Measurements from ENCODE around the gene TEX14. TPM values are rescaled to one million over a fixed set of nuclear protein-coding genes. Genes with fewer than 3 reads are reported as not detected.

Gene TEX14
- total RNA-seq, 1 experiment from 2014 or later: 0.89 TPM

DNA sequence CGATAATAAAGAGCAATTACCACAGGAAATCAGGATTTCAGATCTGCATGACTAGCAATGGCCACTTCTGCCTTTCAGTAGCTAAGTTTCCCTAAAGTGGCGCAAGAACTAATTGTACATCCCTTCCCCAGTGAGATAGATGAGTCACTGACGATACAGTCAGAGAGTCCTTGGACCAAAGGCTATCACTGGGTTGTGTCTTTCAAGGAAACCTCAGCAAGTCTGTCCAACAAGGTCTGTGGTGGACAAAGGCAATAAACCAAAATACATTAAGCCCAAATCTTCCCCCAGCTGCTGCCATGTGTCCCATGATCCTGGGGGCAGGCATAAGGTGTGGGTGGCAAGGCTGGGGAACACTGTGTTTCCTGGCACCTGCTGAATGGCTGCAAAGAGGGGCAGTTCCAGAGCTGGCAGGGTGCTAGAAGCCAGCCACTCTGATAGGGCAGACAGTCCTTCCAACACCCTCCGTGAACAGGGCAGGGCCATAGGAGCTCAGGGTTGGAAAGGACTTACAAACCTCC, 156.9 kb downstream of the TEX14 start:
- Histone ChIP-seq H3K4me3 (replicated peaks in 1 of 2; ENCODE audit: low read depth in 1 of 2, low read length in 2 of 2) (peak overlapping the region in 1 of 2 experiments; percentile 17; a peak in 1 of 4 replicates), H2AFZ (ENCODE audit: low read depth, low read length, poor library complexity, severe bottlenecking) (peak overlapping the region; percentile 49), H3K4me2 (ENCODE audit: low read length) (peak overlapping the region; percentile 61), H3K9me3 (ENCODE audit: control insufficient read depth in 1 of 2, insufficient read depth in 1 of 2, low read depth in 1 of 2, low read length in 2 of 2) (no peaks in the 10 kb centered on the region), H3K36me3 (ENCODE audit: control insufficient read depth in 1 of 2, insufficient read depth in 2 of 2, low read length in 2 of 2) (no peaks in the 10 kb centered on the region), H3K4me1 (ENCODE audit: control insufficient read depth in 1 of 2, insufficient read depth in 2 of 2, low read length in 2 of 2) (peaks cover 25 to 57% of the 10 kb centered on the region in 2 experiments), H3K27ac (ENCODE audit: low read depth, low read length) (no peak overlapping the region), H3K79me2 (ENCODE audit: insufficient read depth, low read length) (no peaks in the 10 kb centered on the region), H3K9ac (ENCODE audit: low read length) (0 out of 2 replicates have a peak overlapping the region, but pooled peaks have one; percentile 1), H4K20me1 (ENCODE audit: insufficient read depth) (no peaks in the 10 kb centered on the region), H3K27me3 (ENCODE audit: insufficient read depth, low read length) (no peaks in the 10 kb centered on the region; the same call in 1 of the 2 replicates), H3K9me2 (ENCODE audit: insufficient read depth) (no peaks in the 10 kb centered on the region)
- CTCF ChIA-PET: interaction anchor here (0.6 to 2.5 kb wide), 5 partner anchors 9 to 94 kb away, joined by 3 to 7 read pairs (median 3); no protein-coding TSS in a partner anchor
- intact Hi-C loops (cut with micrococcal nuclease): no loop called here
- BruUV-seq (replicated peaks): no TSS peak
- ATAC-seq (peak; percentile 50), DNase-seq (ENCODE audit: low read depth, low spot score) (peak; percentile 24)
- RAD21 ChIA-PET (ENCODE audit: low non-redundant PET in 1 of 2, low total read pairs in 2 of 2, uncharacterized antibody in 2 of 2, unreplicated experiment in 2 of 2): interaction anchor here in 1 of 2 experiments (0.6 kb wide), 1 partner anchor 96 kb away, joined by 3 read pairs; no protein-coding TSS in a partner anchor
- POLR2A ChIA-PET: interaction anchor here (0.6 to 4.8 kb wide), 2 partner anchors 49 to 96 kb away, joined by 3 to 33 read pairs; no protein-coding TSS in a partner anchor
- TF ChIP-seq, protein P1, sequence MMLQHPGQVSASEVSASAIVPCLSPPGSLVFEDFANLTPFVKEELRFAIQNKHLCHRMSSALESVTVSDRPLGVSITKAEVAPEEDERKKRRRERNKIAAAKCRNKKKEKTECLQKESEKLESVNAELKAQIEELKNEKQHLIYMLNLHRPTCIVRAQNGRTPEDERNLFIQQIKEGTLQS (IDR thresholded peaks at IDR 0.05): no peak
- TF ChIP-seq, protein P2, sequence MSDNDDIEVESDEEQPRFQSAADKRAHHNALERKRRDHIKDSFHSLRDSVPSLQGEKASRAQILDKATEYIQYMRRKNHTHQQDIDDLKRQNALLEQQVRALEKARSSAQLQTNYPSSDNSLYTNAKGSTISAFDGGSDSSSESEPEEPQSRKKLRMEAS (IDR thresholded peaks at IDR 0.05): no peak
- TF ChIP-seq, protein P3, sequence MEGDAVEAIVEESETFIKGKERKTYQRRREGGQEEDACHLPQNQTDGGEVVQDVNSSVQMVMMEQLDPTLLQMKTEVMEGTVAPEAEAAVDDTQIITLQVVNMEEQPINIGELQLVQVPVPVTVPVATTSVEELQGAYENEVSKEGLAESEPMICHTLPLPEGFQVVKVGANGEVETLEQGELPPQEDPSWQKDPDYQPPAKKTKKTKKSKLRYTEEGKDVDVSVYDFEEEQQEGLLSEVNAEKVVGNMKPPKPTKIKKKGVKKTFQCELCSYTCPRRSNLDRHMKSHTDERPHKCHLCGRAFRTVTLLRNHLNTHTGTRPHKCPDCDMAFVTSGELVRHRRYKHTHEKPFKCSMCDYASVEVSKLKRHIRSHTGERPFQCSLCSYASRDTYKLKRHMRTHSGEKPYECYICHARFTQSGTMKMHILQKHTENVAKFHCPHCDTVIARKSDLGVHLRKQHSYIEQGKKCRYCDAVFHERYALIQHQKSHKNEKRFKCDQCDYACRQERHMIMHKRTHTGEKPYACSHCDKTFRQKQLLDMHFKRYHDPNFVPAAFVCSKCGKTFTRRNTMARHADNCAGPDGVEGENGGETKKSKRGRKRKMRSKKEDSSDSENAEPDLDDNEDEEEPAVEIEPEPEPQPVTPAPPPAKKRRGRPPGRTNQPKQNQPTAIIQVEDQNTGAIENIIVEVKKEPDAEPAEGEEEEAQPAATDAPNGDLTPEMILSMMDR (IDR thresholded peaks at IDR 0.05 in 2 of 3, conservative IDR thresholded peaks at IDR 0.05 in 1 of 3; ENCODE audit: borderline replicate concordance in 1 of 3, insufficient read depth in 1 of 3, low read depth in 2 of 3, low read length in 2 of 3): no peak
- TF ChIP-seq YY1 (IDR thresholded peaks at IDR 0.05; ENCODE audit: extremely low read depth, insufficient replicate concordance, low read depth, low read length) (no peak), SIN3A (IDR thresholded peaks at IDR 0.05; ENCODE audit: low read depth) (no peak), ZFX (IDR thresholded peaks at IDR 0.05) (no peak), SRF (IDR thresholded peaks at IDR 0.05; ENCODE audit: low read depth) (no peak), FOSL1 (IDR thresholded peaks at IDR 0.05; ENCODE audit: low read depth) (no peak), CBX3 (IDR thresholded peaks at IDR 0.05; ENCODE audit: low read depth) (no peak), TCF7L2 (IDR thresholded peaks at IDR 0.05; ENCODE audit: borderline replicate concordance, extremely low read depth, insufficient read depth, insufficient read length) (no peak)
- TF ChIP-seq, protein P4, sequence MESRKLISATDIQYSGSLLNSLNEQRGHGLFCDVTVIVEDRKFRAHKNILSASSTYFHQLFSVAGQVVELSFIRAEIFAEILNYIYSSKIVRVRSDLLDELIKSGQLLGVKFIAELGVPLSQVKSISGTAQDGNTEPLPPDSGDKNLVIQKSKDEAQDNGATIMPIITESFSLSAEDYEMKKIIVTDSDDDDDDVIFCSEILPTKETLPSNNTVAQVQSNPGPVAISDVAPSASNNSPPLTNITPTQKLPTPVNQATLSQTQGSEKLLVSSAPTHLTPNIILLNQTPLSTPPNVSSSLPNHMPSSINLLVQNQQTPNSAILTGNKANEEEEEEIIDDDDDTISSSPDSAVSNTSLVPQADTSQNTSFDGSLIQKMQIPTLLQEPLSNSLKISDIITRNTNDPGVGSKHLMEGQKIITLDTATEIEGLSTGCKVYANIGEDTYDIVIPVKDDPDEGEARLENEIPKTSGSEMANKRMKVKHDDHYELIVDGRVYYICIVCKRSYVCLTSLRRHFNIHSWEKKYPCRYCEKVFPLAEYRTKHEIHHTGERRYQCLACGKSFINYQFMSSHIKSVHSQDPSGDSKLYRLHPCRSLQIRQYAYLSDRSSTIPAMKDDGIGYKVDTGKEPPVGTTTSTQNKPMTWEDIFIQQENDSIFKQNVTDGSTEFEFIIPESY (IDR thresholded peaks at IDR 0.05; ENCODE audit: extremely low read depth, insufficient replicate concordance, low read length): no peak
